LNCaP clone FGC (cell line): ENCODE measurements around the gene ATP1B3.
A peak's percentile ranks its signal among the peaks of the same experiment; 100 is the strongest.

Source experiments
- DNase-seq: peaks from one replicate; pipeline ENCODE4 v3.0.0-alpha.2; 2011; ENCODE audit warnings: low read depth
- H3K4me3 ChIP-seq: 2 replicates; pipeline ENCODE4 v1.5.1; 2011; ENCODE audit warnings: mild to moderate bottlenecking, low read depth, low read length, control low read depth
- CTCF ChIP-seq: IDR thresholded peaks from 2 replicates; pipeline ENCODE4 v1.5.1; 2012; ENCODE audit warnings: mild to moderate bottlenecking; ENCODE audit not compliant: control insufficient read depth, insufficient read depth; ENCODE audit errors: extremely low read depth

ATP1B3 gene

GRCh38 chr3:141876381-141876890, at the start of gene ATP1B3:
TSS of gene ATP1B3 (plus strand) at chr3:141876643. CDS start at chr3:141876802, 159 bp downstream.
- no peak for DNase-seq
- TF ChIP-seq CTCF: no peak
- peak within 1 kb of the TSS; percentile 82 for H3K4me3 ChIP-seq

GRCh38 chr3:141828487-141828886, 48.0 kb upstream of the ATP1B3 start:
- no peak for DNase-seq
- no peak for TF ChIP-seq CTCF
- H3K4me3 ChIP-seq: no peak overlapping the region

- peak; percentile 28 for DNase-seq
- no peak for TF ChIP-seq CTCF
- no peak overlapping the region for H3K4me3 ChIP-seq
Measured at GRCh38 chr3:141828890-141829289, 47.6 kb upstream of the ATP1B3 start.

- H3K4me3 ChIP-seq: no peak overlapping the region
- no peak for DNase-seq
- TF ChIP-seq CTCF: no peak
Measured at GRCh38 chr3:141830508-141830907, 45.9 kb upstream of the ATP1B3 start.

GRCh38 chr3:141834292-141834691, 42.2 kb upstream of the ATP1B3 start:
- no peak for TF ChIP-seq CTCF
- no peak for DNase-seq
- H3K4me3 ChIP-seq: no peak overlapping the region

GRCh38 chr3:141835557-141836229, 40.8 kb upstream of the ATP1B3 start:
- no peak for DNase-seq
- H3K4me3 ChIP-seq: no peak overlapping the region
- TF ChIP-seq CTCF: no peak

- no peak for DNase-seq
- H3K4me3 ChIP-seq: no peak overlapping the region
- no peak for TF ChIP-seq CTCF
Measured at GRCh38 chr3:141839389-141839788, 37.1 kb upstream of the ATP1B3 start.
